ENCODE results near the gene ITGB2.

Gene ITGB2

DNA sequence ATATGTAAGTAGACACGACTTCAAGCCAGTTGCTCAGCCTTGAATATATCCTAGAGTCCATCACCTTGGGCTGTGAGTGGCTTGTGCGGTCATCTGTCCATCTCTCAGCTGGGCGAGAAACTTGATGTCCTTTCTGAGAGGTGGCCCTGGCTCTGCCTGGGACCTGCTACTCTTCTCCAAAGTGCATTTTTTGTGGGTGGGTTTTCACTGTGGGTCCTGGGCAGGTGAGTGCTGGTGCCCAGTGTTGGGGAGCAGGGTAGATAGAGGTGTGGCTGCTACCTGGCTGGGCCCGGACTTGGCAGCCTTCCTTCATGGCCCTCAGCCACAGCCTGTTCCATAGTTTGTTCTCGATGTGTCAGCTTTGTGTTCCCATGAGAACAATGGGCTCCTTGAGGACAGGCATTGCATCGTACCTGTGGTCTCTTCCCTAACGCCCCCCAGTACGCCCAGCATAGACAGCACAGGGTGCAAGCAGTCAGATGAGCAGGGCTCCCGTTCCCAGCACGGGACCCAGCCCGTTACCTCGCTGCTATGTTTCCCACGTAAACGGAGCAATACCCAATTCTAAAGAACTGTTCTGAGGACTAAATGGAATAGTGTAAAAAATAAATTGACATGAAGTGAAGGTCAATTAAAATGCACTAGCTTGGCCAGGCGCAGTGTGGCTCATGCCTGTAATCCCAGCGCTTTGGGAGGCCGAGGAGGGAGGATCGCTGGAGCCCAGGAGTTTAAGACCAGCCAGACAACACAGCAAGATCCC lies 18.3 kb upstream of the ITGB2 start:
- Histone ChIP-seq H3K27me3 (ENCODE audit: control insufficient read depth, insufficient read depth, low read length) (peaks cover 5% of the 10 kb centered on the region), H3K36me3 (ENCODE audit: control insufficient read depth, insufficient read depth, low read length) (peaks cover 25% of the 10 kb centered on the region), H3K4me3 (ENCODE audit: low read depth, low read length) (peak overlapping the region; percentile 91), H3K4me1 (ENCODE audit: control insufficient read depth, insufficient read depth, low read length) (peaks cover 6% of the 10 kb centered on the region; the same call in 1 of the 2 replicates), H3K9ac (ENCODE audit: low read depth, low read length) (peak overlapping the region; percentile 77), H3K9me3 (ENCODE audit: control insufficient read depth, insufficient read depth, low read length) (no peaks in the 10 kb centered on the region), H3K27ac (ENCODE audit: low read depth, low read length) (peak overlapping the region; percentile 53)

DNA sequence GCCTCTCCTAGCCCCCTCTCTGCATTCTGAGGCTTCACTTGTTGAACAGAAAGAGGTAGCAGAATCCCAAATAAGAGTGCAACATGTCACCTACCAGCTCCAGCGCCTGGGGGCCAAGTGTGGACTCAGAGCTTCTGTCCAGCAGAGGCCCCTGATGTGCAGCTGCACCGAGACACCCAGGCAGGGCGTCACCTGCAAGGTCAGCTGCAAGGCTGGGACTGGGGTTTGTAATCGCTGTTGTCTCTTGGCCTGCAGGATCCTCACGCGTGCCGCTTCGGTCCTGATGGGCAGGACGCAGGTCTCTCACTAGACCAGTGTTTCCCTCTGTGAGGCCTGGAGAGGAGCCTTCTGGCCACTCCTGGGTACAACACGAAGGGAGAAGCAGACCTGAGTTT lies 14.8 kb upstream of the ITGB2 start:
- H3K9ac ChIP-seq (ENCODE audit: low read depth, low read length): no peak overlapping the region
- H3K9me3 ChIP-seq (ENCODE audit: control insufficient read depth, insufficient read depth, low read length): no peaks in the 10 kb centered on the region
- 0 out of 2 replicates have a peak, but pooled peaks cover 2% of the 10 kb centered on the region for H3K36me3 ChIP-seq (ENCODE audit: control insufficient read depth, insufficient read depth, low read length)
- no peak overlapping the region for H3K4me3 ChIP-seq (ENCODE audit: low read depth, low read length)
- H3K27ac ChIP-seq (ENCODE audit: low read depth, low read length): no peak overlapping the region
- H3K27me3 ChIP-seq (ENCODE audit: control insufficient read depth, insufficient read depth, low read length): peaks cover 39% of the 10 kb centered on the region
- peaks cover 8% of the 10 kb centered on the region for H3K4me1 ChIP-seq (ENCODE audit: control insufficient read depth, insufficient read depth, low read length)

GRCh38 chr21:44934797-44935532 lies 14.3 kb upstream of the ITGB2 start:
- peaks cover 45% of the 10 kb centered on the region for H3K27me3 ChIP-seq (ENCODE audit: control insufficient read depth, insufficient read depth, low read length)
- H3K27ac ChIP-seq (ENCODE audit: low read depth, low read length): no peak overlapping the region
- 0 out of 2 replicates have a peak, but pooled peaks cover 2% of the 10 kb centered on the region for H3K36me3 ChIP-seq (ENCODE audit: control insufficient read depth, insufficient read depth, low read length)
- H3K9ac ChIP-seq (ENCODE audit: low read depth, low read length): no peak overlapping the region
- H3K4me1 ChIP-seq (ENCODE audit: control insufficient read depth, insufficient read depth, low read length): peaks cover 12% of the 10 kb centered on the region
- H3K9me3 ChIP-seq (ENCODE audit: control insufficient read depth, insufficient read depth, low read length): no peaks in the 10 kb centered on the region
- H3K4me3 ChIP-seq (ENCODE audit: low read depth, low read length): no peak overlapping the region

DNA sequence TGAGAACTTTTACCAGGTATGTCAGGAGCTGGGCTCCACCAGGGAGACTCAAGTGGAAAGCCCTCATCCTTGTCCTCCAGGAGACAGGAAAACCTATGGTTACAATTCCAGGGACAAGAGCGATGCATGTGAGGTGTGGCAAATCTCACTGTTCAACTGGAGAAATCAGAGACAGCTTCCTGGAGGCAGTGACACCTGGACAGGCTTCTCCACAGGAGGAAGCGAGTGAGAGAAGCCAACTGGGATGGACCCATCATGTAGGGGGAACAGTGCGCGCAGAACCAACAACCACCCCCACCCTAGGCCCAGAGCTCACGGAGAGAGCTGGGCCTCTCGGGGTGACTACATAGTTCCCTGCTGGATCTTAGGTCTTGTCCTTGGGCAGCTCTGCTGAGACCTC lies 13.6 kb upstream of the ITGB2 start:
- Histone ChIP-seq H3K9me3 (ENCODE audit: control insufficient read depth, insufficient read depth, low read length) (no peaks in the 10 kb centered on the region), H3K27ac (ENCODE audit: low read depth, low read length) (no peak overlapping the region), H3K4me1 (ENCODE audit: control insufficient read depth, insufficient read depth, low read length) (peaks cover 15% of the 10 kb centered on the region), H3K27me3 (ENCODE audit: control insufficient read depth, insufficient read depth, low read length) (peaks cover 52% of the 10 kb centered on the region), H3K36me3 (ENCODE audit: control insufficient read depth, insufficient read depth, low read length) (0 out of 2 replicates have a peak, but pooled peaks cover 2% of the 10 kb centered on the region), H3K4me3 (ENCODE audit: low read depth, low read length) (no peak overlapping the region), H3K9ac (ENCODE audit: low read depth, low read length) (no peak overlapping the region)

DNA sequence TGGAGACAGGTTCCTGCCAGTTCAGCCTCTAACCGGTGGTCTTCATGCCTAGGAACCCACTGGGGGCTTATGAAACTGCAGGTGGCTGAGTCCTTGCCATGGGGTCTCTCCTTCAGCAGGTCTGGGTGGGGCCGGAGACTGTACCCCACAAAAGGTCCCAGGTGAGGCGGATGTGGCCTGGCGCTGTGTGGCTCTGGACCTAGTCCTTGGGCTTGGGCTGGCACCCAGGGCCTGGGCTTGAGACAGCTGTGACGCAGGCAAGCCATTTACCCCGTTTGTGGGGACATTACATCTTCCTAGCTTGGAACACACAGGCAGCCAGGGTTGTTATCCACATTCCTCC lies 13.2 kb upstream of the ITGB2 start:
- no peak overlapping the region for H3K27ac ChIP-seq (ENCODE audit: low read depth, low read length)
- H3K9me3 ChIP-seq (ENCODE audit: control insufficient read depth, insufficient read depth, low read length): no peaks in the 10 kb centered on the region
- H3K27me3 ChIP-seq (ENCODE audit: control insufficient read depth, insufficient read depth, low read length): peaks cover 55% of the 10 kb centered on the region
- 0 out of 2 replicates have a peak, but pooled peaks cover 2% of the 10 kb centered on the region for H3K36me3 ChIP-seq (ENCODE audit: control insufficient read depth, insufficient read depth, low read length)
- H3K4me3 ChIP-seq (ENCODE audit: low read depth, low read length): no peak overlapping the region
- peaks cover 15% of the 10 kb centered on the region for H3K4me1 ChIP-seq (ENCODE audit: control insufficient read depth, insufficient read depth, low read length)
- H3K9ac ChIP-seq (ENCODE audit: low read depth, low read length): no peak overlapping the region

GRCh38 chr21:44933199-44933917 lies 12.7 kb upstream of the ITGB2 start:
- H3K4me3 ChIP-seq (ENCODE audit: low read depth, low read length): no peak overlapping the region
- H3K27me3 ChIP-seq (ENCODE audit: control insufficient read depth, insufficient read depth, low read length): peaks cover 57% of the 10 kb centered on the region
- peaks cover 15% of the 10 kb centered on the region for H3K4me1 ChIP-seq (ENCODE audit: control insufficient read depth, insufficient read depth, low read length)
- H3K9ac ChIP-seq (ENCODE audit: low read depth, low read length): no peak overlapping the region
- H3K9me3 ChIP-seq (ENCODE audit: control insufficient read depth, insufficient read depth, low read length): no peaks in the 10 kb centered on the region
- H3K36me3 ChIP-seq (ENCODE audit: control insufficient read depth, insufficient read depth, low read length): no peaks in the 10 kb centered on the region
- no peak overlapping the region for H3K27ac ChIP-seq (ENCODE audit: low read depth, low read length)

GRCh38 chr21:44932408-44933181 lies 11.9 kb upstream of the ITGB2 start:
- Histone ChIP-seq H3K4me1 (ENCODE audit: control insufficient read depth, insufficient read depth, low read length) (peaks cover 22% of the 10 kb centered on the region), H3K27me3 (ENCODE audit: control insufficient read depth, insufficient read depth, low read length) (peaks cover 64% of the 10 kb centered on the region), H3K27ac (ENCODE audit: low read depth, low read length) (no peak overlapping the region), H3K36me3 (ENCODE audit: control insufficient read depth, insufficient read depth, low read length) (no peaks in the 10 kb centered on the region), H3K9ac (ENCODE audit: low read depth, low read length) (no peak overlapping the region), H3K4me3 (ENCODE audit: low read depth, low read length) (peak overlapping the region; percentile 52), H3K9me3 (ENCODE audit: control insufficient read depth, insufficient read depth, low read length) (no peaks in the 10 kb centered on the region)

DNA sequence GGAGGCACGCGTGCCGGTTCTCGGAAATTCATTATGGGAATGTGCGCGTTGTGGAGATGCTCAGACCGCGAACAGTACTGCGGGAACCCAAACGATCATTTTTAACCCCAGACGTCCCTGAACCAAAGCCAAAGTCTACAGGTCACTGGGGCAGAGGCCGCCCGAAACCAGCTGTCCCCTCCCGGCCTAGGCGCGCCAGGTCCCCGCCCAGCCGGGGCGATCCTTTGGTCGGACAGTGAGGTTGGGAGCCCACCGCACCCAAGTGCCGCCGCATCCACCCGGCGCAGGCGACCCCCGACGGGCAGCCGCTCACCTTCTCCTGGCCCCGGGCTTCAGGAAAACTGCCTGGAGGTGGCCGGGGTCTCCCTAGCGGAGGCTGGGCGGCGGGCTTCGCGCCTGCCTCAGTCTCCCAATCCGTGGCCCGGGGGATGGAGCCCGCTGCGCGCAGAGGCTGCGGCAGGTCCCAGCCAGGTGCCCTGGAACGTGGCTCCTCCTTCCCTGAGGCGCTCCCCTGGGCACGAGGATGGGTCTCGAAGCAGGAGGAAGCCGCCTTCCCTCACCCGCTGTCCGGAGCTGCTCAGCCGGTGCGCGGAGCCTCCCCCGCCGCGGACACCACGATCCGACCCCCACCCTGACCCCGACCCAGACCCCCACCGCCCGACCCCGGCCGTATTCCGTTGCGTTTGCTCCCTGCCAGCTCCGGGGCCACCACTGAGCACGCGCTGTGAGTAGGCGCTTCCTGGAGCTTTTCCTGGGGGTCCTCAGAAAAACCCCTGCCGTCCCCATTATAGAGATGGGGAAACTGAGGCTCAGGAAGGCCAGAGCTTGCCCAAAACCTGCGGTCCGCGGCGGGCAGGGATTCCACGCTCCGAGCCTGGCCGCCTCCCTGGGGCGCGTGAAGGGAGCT lies 11.1 kb upstream of the ITGB2 start:
- no peaks in the 10 kb centered on the region for H3K9me3 ChIP-seq (ENCODE audit: control insufficient read depth, insufficient read depth, low read length)
- H3K4me3 ChIP-seq (ENCODE audit: low read depth, low read length): peak overlapping the region; percentile 52
- H3K9ac ChIP-seq (ENCODE audit: low read depth, low read length): no peak overlapping the region
- no peak overlapping the region for H3K27ac ChIP-seq (ENCODE audit: low read depth, low read length)
- peaks cover 68% of the 10 kb centered on the region for H3K27me3 ChIP-seq (ENCODE audit: control insufficient read depth, insufficient read depth, low read length)
- H3K4me1 ChIP-seq (ENCODE audit: control insufficient read depth, insufficient read depth, low read length): peaks cover 28% of the 10 kb centered on the region
- no peaks in the 10 kb centered on the region for H3K36me3 ChIP-seq (ENCODE audit: control insufficient read depth, insufficient read depth, low read length)

GRCh38 chr21:44931137-44931500 lies 10.4 kb upstream of the ITGB2 start:
- Histone ChIP-seq H3K27ac (ENCODE audit: low read depth, low read length) (no peak overlapping the region), H3K27me3 (ENCODE audit: control insufficient read depth, insufficient read depth, low read length) (peaks cover 72% of the 10 kb centered on the region), H3K9ac (ENCODE audit: low read depth, low read length) (no peak overlapping the region), H3K4me1 (ENCODE audit: control insufficient read depth, insufficient read depth, low read length) (peaks cover 31% of the 10 kb centered on the region), H3K36me3 (ENCODE audit: control insufficient read depth, insufficient read depth, low read length) (no peaks in the 10 kb centered on the region), H3K4me3 (ENCODE audit: low read depth, low read length) (peak overlapping the region; percentile 52), H3K9me3 (ENCODE audit: control insufficient read depth, insufficient read depth, low read length) (no peaks in the 10 kb centered on the region)

- peaks cover 72% of the 10 kb centered on the region for H3K27me3 ChIP-seq (ENCODE audit: control insufficient read depth, insufficient read depth, low read length)
- H3K36me3 ChIP-seq (ENCODE audit: control insufficient read depth, insufficient read depth, low read length): no peaks in the 10 kb centered on the region
- H3K9ac ChIP-seq (ENCODE audit: low read depth, low read length): no peak overlapping the region
- peaks cover 31% of the 10 kb centered on the region for H3K4me1 ChIP-seq (ENCODE audit: control insufficient read depth, insufficient read depth, low read length)
- no peak overlapping the region for H3K27ac ChIP-seq (ENCODE audit: low read depth, low read length)
- H3K9me3 ChIP-seq (ENCODE audit: control insufficient read depth, insufficient read depth, low read length): no peaks in the 10 kb centered on the region
- no peak overlapping the region for H3K4me3 ChIP-seq (ENCODE audit: low read depth, low read length)
Observed at GRCh38 chr21:44930543-44930981, 9.9 kb upstream of the ITGB2 start.
